GM21381 (cell line): ENCODE results near the gene GATA2.

Experiments used
- ATAC-seq: cut with Tn5 transposase; IDR thresholded peaks from one replicate; pipeline ENCODE4 v1.9.1; 2021; ENCODE audit warnings: mild to moderate bottlenecking, moderate library complexity; ENCODE audit not compliant: unreplicated experiment

Gene GATA2

GRCh38 chr3:128492671-128493569 lies at the start of gene GATA2:
Gene GATA2, minus strand, starts transcription at chr3:128493201. Its CDS starts 6,170 bp downstream, at chr3:128487031.
- ATAC-seq: no peak

- ATAC-seq: no peak
Observed at GRCh38 chr3:128541246-128541645, 48.2 kb upstream of the GATA2 start.

- no peak for ATAC-seq
Observed at GRCh38 chr3:128539376-128539775, 46.4 kb upstream of the GATA2 start.

- no peak for ATAC-seq
Observed at GRCh38 chr3:128537091-128537703, 44.2 kb upstream of the GATA2 start.

GRCh38 chr3:128532012-128532983 lies 39.3 kb upstream of the GATA2 start:
- no peak for ATAC-seq

GRCh38 chr3:128524374-128525299 lies 31.6 kb upstream of the GATA2 start:
- ATAC-seq: no peak

GRCh38 chr3:128523591-128523990 lies 30.6 kb upstream of the GATA2 start:
- no peak for ATAC-seq

GRCh38 chr3:128521715-128522114 lies 28.7 kb upstream of the GATA2 start:
- ATAC-seq: no peak

- no peak for ATAC-seq
Observed at GRCh38 chr3:128518587-128519490, 25.8 kb upstream of the GATA2 start.

GRCh38 chr3:128517648-128518047 lies 24.6 kb upstream of the GATA2 start:
- ATAC-seq: no peak

- ATAC-seq: no peak
Observed at GRCh38 chr3:128515967-128516366, 23.0 kb upstream of the GATA2 start.

- ATAC-seq: no peak
Observed at GRCh38 chr3:128508852-128509251, 15.9 kb upstream of the GATA2 start.

GRCh38 chr3:128506754-128507153 lies 13.8 kb upstream of the GATA2 start:
- ATAC-seq: no peak

GRCh38 chr3:128505771-128506170 lies 12.8 kb upstream of the GATA2 start:
- ATAC-seq: no peak

- no peak for ATAC-seq
Observed at GRCh38 chr3:128504963-128505730, 12.1 kb upstream of the GATA2 start.

GRCh38 chr3:128504533-128504915 lies 11.5 kb upstream of the GATA2 start:
- ATAC-seq: no peak

GRCh38 chr3:128503751-128504532 lies 10.9 kb upstream of the GATA2 start:
- ATAC-seq: no peak
